HepG2 (cell line): ENCODE measurements around the gene SERPINB6. TPM values are rescaled to one million over a fixed set of nuclear protein-coding genes. Genes with fewer than 3 reads are reported as not detected.
A peak's percentile ranks its signal among the peaks of the same experiment; 100 is the strongest.

Experiments
- AGO2 ChIP-seq: fragments of 200-400 bp; formaldehyde crosslinking; optimal IDR thresholded peaks from 2 replicates; pipeline ENCODE3; 2017; ENCODE audit warnings: mild to moderate bottlenecking, low read depth, low read length, moderate library complexity
- BRD4 ChIP-seq: sonication (generic); formaldehyde crosslinking; IDR thresholded peaks from 2 replicates; pipeline ENCODE4 v1.4.0; 2020; ENCODE audit warnings: missing genetic modification reagents
- FOXA1 ChIP-seq, 2 experiments: fragments of 450-650 bp in 1 of 2; sonication (generic) in 1 of 2; formaldehyde crosslinking in 1 of 2; IDR thresholded peaks; 2 replicates each; pipeline versions ENCODE4 v1.4.0 to v1.6.1; 2016 to 2020; ENCODE audit warnings: missing genetic modification reagents in 1 of 2
- HDAC1 ChIP-seq: sonication (generic); formaldehyde crosslinking; IDR thresholded peaks from 2 replicates; pipeline ENCODE4 v1.5.1; 2020; ENCODE audit warnings: mild to moderate bottlenecking, missing genetic modification reagents
- HNRNPLL ChIP-seq: fragments of 200-400 bp; formaldehyde crosslinking; IDR thresholded peaks from 2 replicates; pipeline ENCODE4 v1.6.1; 2017; ENCODE audit warnings: mild to moderate bottlenecking, low read depth, low read length; ENCODE audit not compliant: poor library complexity, severe bottlenecking
- LCORL ChIP-seq, 2 experiments: fragments of 450-650 bp in 1 of 2; sonication (generic) in 1 of 2; formaldehyde crosslinking in 1 of 2; IDR thresholded peaks; 2 replicates each; pipeline versions ENCODE4 v1.5.0 to v1.6.1; 2017 to 2020; ENCODE audit warnings: antibody characterized with exemption in 1 of 2, missing genetic modification reagents in 1 of 2
- MYC ChIP-seq: sonication (generic); formaldehyde crosslinking; IDR thresholded peaks from 2 replicates; pipeline ENCODE4 v1.9.0; 2021; ENCODE audit warnings: missing genetic modification reagents, borderline replicate concordance
- NCOA2 ChIP-seq: sonication (generic); formaldehyde crosslinking; IDR thresholded peaks from 2 replicates; pipeline ENCODE4 v1.8.0; 2022; ENCODE audit warnings: inconsistent platforms
- NFYB ChIP-seq: sonication (generic); formaldehyde crosslinking; IDR thresholded peaks from 2 replicates; pipeline ENCODE4 v1.4.0; 2020; ENCODE audit warnings: missing genetic modification reagents
- NKX3-1 ChIP-seq: sonication (generic); formaldehyde crosslinking; IDR thresholded peaks from 2 replicates; pipeline ENCODE4 v1.5.0; 2020; ENCODE audit warnings: missing genetic modification reagents
- NR2F6 ChIP-seq, 2 experiments: IDR thresholded peaks; 2 replicates each; pipeline ENCODE4 v1.6.1; 2016; ENCODE audit warnings: antibody characterized with exemption in 1 of 2, mild to moderate bottlenecking in 1 of 2
- PTBP1 ChIP-seq: fragments of 200-400 bp; formaldehyde crosslinking; IDR thresholded peaks from 2 replicates; pipeline ENCODE4 v1.6.1; 2018; ENCODE audit warnings: low read length, low read depth; ENCODE audit not compliant: poor library complexity, severe bottlenecking
- RNF2 ChIP-seq: fragments of 450-650 bp; conservative IDR thresholded peaks from 2 replicates; pipeline ENCODE4 v1.6.1; 2016; ENCODE audit warnings: low read depth
- TP53 ChIP-seq: sonication (generic); formaldehyde crosslinking; conservative IDR thresholded peaks from 2 replicates; pipeline ENCODE4 v1.4.0; 2020; ENCODE audit warnings: missing genetic modification reagents
- ZBTB7A ChIP-seq: sonication (generic); formaldehyde crosslinking; IDR thresholded peaks from 2 replicates; pipeline ENCODE4 v1.8.0; 2022; ENCODE audit warnings: mild to moderate bottlenecking, missing genetic modification reagents
- ZFP36 ChIP-seq: fragments of 150-350 bp; IDR thresholded peaks from 2 replicates; pipeline ENCODE4 v1.6.1; 2018; ENCODE audit warnings: borderline replicate concordance, low read length, low read depth; ENCODE audit not compliant: partially characterized antibody
- ZNF101 ChIP-seq: sonication (generic); formaldehyde crosslinking; IDR thresholded peaks from 2 replicates; pipeline ENCODE4 v1.4.0; 2020; ENCODE audit warnings: mild to moderate bottlenecking, low read depth, missing genetic modification reagents, borderline replicate concordance
- ZNF274 ChIP-seq: sonication (generic); formaldehyde crosslinking; IDR thresholded peaks from 2 replicates; pipeline ENCODE4 v1.5.1; 2020; ENCODE audit warnings: mild to moderate bottlenecking, missing genetic modification reagents
- ZNF33B ChIP-seq: sonication (generic); formaldehyde crosslinking; IDR thresholded peaks from 2 replicates; pipeline ENCODE4 v1.5.1; 2020; ENCODE audit warnings: mild to moderate bottlenecking, missing genetic modification reagents
- ZNF7 ChIP-seq: IDR thresholded peaks from 2 replicates; pipeline ENCODE4 v1.6.1; 2016; ENCODE audit warnings: missing biosample characterization, missing genetic modification reagents
- polyA plus RNA-seq, 8 experiments: library from polyadenylated mRNA; depleted of rRNA in 3 of 8; stranded (reverse) in 7 of 8; unstranded in 1 of 8; fragments of >200 nt; fragmentation: Illumina TruSeq in 4 of 8; extraction: Trizol in 4 of 8; gene quantifications; 2 replicates each; pipeline versions ENCODE4 v1.2.1 to v1.2.3, GENCODE V29; 2011 to 2016; ENCODE audit warnings: low read depth in 4 of 8, missing spikeins in 1 of 8, mixed read lengths in 1 of 8; ENCODE audit not compliant: insufficient read depth in 1 of 8
- total RNA-seq, 5 experiments: library from RNA; depleted of rRNA; stranded (reverse); fragments of >200 nt; fragmentation: Illumina TruSeq; extraction: Trizol; gene quantifications; 2 replicates each; pipeline ENCODE4 v1.2.3, GENCODE V29; 2016; ENCODE audit warnings: low read depth in 1 of 5
- TF ChIP-seq, protein P1 (sequence below): fragments of 450-650 bp; IDR thresholded peaks from 2 replicates; pipeline ENCODE4 v1.6.1; 2016
- TF ChIP-seq, protein P2 (sequence below): sonication (generic); formaldehyde crosslinking; IDR thresholded peaks from 2 replicates; pipeline ENCODE4 v1.4.0; 2020; ENCODE audit warnings: missing genetic modification reagents, borderline replicate concordance
- TF ChIP-seq, protein P3 (sequence below): sonication (generic); formaldehyde crosslinking; IDR thresholded peaks from 2 replicates; pipeline ENCODE4 v1.8.0; 2022; ENCODE audit warnings: missing genetic modification reagents, mild to moderate bottlenecking, borderline replicate concordance
- TF ChIP-seq, protein P4 (sequence below): IDR thresholded peaks from 2 replicates; pipeline ENCODE4 v1.6.1; 2016; ENCODE audit warnings: mild to moderate bottlenecking

Gene SERPINB6
- total and polyA plus RNA-seq, 2 of the 13 experiments (the other 11 are each of a cell fraction or from before 2014, with no cell fraction given) = 38.2 to 61.3 TPM

DNA sequence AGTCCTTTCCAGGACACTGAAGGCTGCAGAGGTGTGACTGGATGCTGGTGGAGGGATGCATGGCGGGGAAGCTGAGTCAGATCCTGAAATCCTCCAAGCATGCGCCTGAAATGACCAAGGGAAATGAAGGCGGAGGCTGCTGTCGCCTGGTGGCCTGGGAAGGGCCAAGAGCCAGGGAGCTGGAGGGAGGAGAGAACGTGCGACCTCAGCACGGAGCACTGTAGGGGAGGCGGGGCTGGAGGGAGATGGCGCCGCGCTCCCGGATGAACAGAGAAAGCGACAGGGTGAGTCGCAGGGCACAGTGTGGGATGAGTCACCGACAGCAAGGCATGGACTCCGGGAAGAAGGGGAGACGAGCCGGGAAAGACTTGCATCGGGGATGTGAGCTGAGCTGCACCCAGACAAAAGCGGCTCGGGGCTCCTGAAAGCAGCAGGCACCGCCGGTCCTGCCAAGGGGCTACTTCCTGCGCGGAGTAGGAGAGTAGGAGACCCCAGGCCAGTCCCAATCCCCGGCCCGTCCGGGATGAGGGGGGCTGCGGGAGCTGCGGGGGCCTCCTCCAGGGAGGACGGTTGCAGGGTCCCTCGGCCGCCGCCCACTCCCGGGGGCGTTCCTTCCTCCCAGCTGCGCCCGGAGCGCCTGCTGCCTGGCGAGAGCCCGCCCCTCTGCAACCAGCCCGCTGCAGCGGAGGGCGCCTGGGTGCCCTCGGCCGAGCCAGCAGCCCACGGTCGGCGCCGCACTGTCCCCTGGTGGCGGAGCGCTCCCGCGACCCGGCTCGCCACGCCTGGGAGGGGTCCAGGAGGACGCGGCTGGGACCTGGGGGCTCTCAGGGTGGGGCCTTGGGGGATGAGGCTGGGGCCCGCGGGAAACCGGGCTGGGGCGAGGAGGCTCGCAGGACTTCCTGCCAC lies 17.3 kb upstream of the SERPINB6 start (continued):
- TF ChIP-seq FOXA1 (IDR thresholded peaks at IDR 0.05) (no peak), FOXA1 (CRISPR knock-in tag; IDR thresholded peaks at IDR 0.05) (no peak), ZNF7 (CRISPR knock-in tag) (no peak), ZBTB7A (CRISPR knock-in tag) (peak; percentile 98), ZNF101 (CRISPR knock-in tag) (no peak), NR2F6 (IDR thresholded peaks at IDR 0.05) (peak; percentile 34; the same call in 1 of the 2 replicates), NR2F6 (CRISPR knock-in tag; IDR thresholded peaks at IDR 0.05) (peak; percentile 71), ZFP36 (peak; percentile 33), PTBP1 (peak; percentile 79), TP53 (peak; percentile 92), NKX3-1 (CRISPR knock-in tag) (no peak), RNF2 (no peak), AGO2 (peak; percentile 87), HNRNPLL (peak; percentile 92), ZNF33B (CRISPR knock-in tag) (peak; percentile 47; the same call in 1 of the 2 replicates), HDAC1 (peak; percentile 94), ZNF274 (CRISPR knock-in tag) (peak; percentile 12; the same call in 1 of the 2 replicates), MYC (CRISPR knock-in tag) (peak; percentile 85), NFYB (CRISPR knock-in tag) (no peak), LCORL (IDR thresholded peaks at IDR 0.05) (no peak), LCORL (CRISPR knock-in tag; IDR thresholded peaks at IDR 0.05) (0 out of 2 replicates have a peak, but pooled peaks have one; percentile 18), NCOA2 (no peak), BRD4 (CRISPR knock-in tag) (peak; percentile 86)
- TF ChIP-seq, protein P1, sequence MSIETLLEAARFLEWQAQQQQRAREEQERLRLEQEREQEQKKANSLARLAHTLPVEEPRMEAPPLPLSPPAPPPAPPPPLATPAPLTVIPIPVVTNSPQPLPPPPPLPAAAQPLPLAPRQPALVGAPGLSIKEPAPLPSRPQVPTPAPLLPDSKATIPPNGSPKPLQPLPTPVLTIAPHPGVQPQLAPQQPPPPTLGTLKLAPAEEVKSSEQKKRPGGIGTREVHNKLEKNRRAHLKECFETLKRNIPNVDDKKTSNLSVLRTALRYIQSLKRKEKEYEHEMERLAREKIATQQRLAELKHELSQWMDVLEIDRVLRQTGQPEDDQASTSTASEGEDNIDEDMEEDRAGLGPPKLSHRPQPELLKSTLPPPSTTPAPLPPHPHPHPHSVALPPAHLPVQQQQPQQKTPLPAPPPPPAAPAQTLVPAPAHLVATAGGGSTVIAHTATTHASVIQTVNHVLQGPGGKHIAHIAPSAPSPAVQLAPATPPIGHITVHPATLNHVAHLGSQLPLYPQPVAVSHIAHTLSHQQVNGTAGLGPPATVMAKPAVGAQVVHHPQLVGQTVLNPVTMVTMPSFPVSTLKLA = 0 out of 2 replicates have a peak, but pooled peaks have one; percentile 8
- TF ChIP-seq, protein P2, sequence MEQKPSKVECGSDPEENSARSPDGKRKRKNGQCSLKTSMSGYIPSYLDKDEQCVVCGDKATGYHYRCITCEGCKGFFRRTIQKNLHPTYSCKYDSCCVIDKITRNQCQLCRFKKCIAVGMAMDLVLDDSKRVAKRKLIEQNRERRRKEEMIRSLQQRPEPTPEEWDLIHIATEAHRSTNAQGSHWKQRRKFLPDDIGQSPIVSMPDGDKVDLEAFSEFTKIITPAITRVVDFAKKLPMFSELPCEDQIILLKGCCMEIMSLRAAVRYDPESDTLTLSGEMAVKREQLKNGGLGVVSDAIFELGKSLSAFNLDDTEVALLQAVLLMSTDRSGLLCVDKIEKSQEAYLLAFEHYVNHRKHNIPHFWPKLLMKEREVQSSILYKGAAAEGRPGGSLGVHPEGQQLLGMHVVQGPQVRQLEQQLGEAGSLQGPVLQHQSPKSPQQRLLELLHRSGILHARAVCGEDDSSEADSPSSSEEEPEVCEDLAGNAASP = peak; percentile 69
- TF ChIP-seq, protein P3, sequence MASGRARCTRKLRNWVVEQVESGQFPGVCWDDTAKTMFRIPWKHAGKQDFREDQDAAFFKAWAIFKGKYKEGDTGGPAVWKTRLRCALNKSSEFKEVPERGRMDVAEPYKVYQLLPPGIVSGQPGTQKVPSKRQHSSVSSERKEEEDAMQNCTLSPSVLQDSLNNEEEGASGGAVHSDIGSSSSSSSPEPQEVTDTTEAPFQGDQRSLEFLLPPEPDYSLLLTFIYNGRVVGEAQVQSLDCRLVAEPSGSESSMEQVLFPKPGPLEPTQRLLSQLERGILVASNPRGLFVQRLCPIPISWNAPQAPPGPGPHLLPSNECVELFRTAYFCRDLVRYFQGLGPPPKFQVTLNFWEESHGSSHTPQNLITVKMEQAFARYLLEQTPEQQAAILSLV (CRISPR knock-in tag) = peak; percentile 97
- TF ChIP-seq, protein P4, sequence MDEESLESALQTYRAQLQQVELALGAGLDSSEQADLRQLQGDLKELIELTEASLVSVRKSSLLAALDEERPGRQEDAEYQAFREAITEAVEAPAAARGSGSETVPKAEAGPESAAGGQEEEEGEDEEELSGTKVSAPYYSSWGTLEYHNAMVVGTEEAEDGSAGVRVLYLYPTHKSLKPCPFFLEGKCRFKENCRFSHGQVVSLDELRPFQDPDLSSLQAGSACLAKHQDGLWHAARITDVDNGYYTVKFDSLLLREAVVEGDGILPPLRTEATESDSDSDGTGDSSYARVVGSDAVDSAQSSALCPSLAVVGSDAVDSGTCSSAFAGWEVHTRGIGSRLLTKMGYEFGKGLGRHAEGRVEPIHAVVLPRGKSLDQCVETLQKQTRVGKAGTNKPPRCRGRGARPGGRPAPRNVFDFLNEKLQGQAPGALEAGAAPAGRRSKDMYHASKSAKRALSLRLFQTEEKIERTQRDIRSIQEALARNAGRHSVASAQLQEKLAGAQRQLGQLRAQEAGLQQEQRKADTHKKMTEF (CRISPR knock-in tag) = peak; percentile 83
